ENCODE measurements around the gene COL6A5. TPM values are rescaled to one million over a fixed set of nuclear protein-coding genes. Genes with fewer than 3 reads are reported as not detected.

Gene COL6A5
- polyA plus RNA-seq, 1 of the 3 experiments (the other 2 are of a cell fraction), result not detected

DNA sequence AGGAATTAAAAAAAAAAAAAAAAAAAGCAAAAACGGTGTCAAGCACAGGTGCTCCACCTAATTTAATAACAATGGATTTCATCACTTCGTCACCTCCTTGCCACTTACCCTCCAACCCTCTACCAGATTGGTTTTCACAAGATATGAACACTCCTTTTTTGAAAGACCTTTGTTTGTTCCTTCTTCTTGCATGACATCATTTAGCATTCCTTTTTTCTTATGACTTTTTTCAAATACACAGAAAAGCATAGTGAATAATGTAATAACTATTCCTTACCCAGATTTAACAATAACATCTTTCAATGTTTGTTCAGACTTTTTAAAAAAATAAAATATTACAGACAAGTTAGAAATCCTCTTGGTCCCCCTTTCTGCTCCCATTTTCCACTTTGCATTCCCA is 187.8 kb downstream of the COL6A5 start:
- no peak overlapping the region for H2AFZ ChIP-seq (ENCODE audit: low read depth)
- ChIA-PET CTCF (no interaction called here), POLR2A (no interaction called here)
- H3F3A ChIP-seq (replicated peaks; ENCODE audit: insufficient read depth), result no peaks in the 10 kb centered on the region
- H3K4me1 ChIP-seq (ENCODE audit: control insufficient read depth in 1 of 2, insufficient read depth in 2 of 2, low read depth in 1 of 2, low read length in 1 of 2), result no peaks in the 10 kb centered on the region; a peak in 1 of 4 replicates
- no peak for DNase-seq
- H3K9me2 ChIP-seq, result no peaks in the 10 kb centered on the region
- 2% methylated on average over 2 of the region's 2 CpGs for WGBS (ENCODE audit: low lambda C conversion rate)
- H3K36me3 ChIP-seq (replicated peaks in 1 of 2; ENCODE audit: control insufficient read depth in 1 of 2, insufficient read depth in 2 of 2, low read length in 1 of 2), result no peaks in the 10 kb centered on the region
- no peak overlapping the region for H3K4me3 ChIP-seq (ENCODE audit: low read depth in 2 of 2, low read length in 1 of 2)
- no peak overlapping the region for H3K27ac ChIP-seq (ENCODE audit: low read depth in 2 of 2, low read length in 1 of 2)
- TF ChIP-seq NRF1 (IDR thresholded peaks at IDR 0.05; ENCODE audit: low read depth, low read length), result no peak
- no peak for TF ChIP-seq EP300 (IDR thresholded peaks at IDR 0.05; ENCODE audit: borderline replicate concordance in 1 of 2, low read depth in 1 of 2, low read length in 1 of 2)
- no peak for TF ChIP-seq GATA2 (CRISPR knock-in tag; IDR thresholded peaks at IDR 0.05)
- TF ChIP-seq TCF12 (IDR thresholded peaks at IDR 0.05), result no peak
- no peak for TF ChIP-seq RCOR1 (IDR thresholded peaks at IDR 0.05; ENCODE audit: low read length)
- no peak for TF ChIP-seq TEAD4 (IDR thresholded peaks at IDR 0.05; ENCODE audit: borderline replicate concordance, insufficient read depth)
- TF ChIP-seq RXRA (IDR thresholded peaks at IDR 0.05; ENCODE audit: borderline replicate concordance, low read depth), result no peak
- no peak for TF ChIP-seq RAD21 (IDR thresholded peaks at IDR 0.05; ENCODE audit: low read length)
- TF ChIP-seq ELF1 (IDR thresholded peaks at IDR 0.05), result no peak
- no peak for TF ChIP-seq CTCF (IDR thresholded peaks at IDR 0.05)
- TF ChIP-seq MAX (IDR thresholded peaks at IDR 0.05; ENCODE audit: low read depth), result no peak
- TF ChIP-seq FOXJ3 (CRISPR knock-in tag; IDR thresholded peaks at IDR 0.05), result no peak
- no peak for TF ChIP-seq TAF1 (IDR thresholded peaks at IDR 0.05; ENCODE audit: borderline replicate concordance, low read depth, low read length)
- no peak for TF ChIP-seq PBX3 (IDR thresholded peaks at IDR 0.05)
- TF ChIP-seq, protein P1, sequence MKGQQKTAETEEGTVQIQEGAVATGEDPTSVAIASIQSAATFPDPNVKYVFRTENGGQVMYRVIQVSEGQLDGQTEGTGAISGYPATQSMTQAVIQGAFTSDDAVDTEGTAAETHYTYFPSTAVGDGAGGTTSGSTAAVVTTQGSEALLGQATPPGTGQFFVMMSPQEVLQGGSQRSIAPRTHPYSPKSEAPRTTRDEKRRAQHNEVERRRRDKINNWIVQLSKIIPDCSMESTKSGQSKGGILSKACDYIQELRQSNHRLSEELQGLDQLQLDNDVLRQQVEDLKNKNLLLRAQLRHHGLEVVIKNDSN (IDR thresholded peaks at IDR 0.05; ENCODE audit: borderline replicate concordance, low read depth), result no peak
- no peak for TF ChIP-seq JUND (IDR thresholded peaks at IDR 0.05)
- TF ChIP-seq SIN3A (IDR thresholded peaks at IDR 0.05; ENCODE audit: borderline replicate concordance, low read depth, low read length), result no peak
- TF ChIP-seq MXI1 (IDR thresholded peaks at IDR 0.05; ENCODE audit: low read depth, low read length), result no peak
- no peak overlapping the region for H3K9ac ChIP-seq
- H3K79me2 ChIP-seq (ENCODE audit: insufficient read depth), result no peaks in the 10 kb centered on the region
- no peaks in the 10 kb centered on the region for H3K9me3 ChIP-seq
- no peaks in the 10 kb centered on the region for H3K27me3 ChIP-seq (ENCODE audit: insufficient read depth)
- H3K4me2 ChIP-seq, result no peak overlapping the region
- no peaks in the 10 kb centered on the region for H4K20me1 ChIP-seq (ENCODE audit: insufficient read depth)

Other genes with a start within 250 kb of the COL6A5 start
- not detected in 2 replicates for gene COL6A6, start 171.5 kb downstream of the COL6A5 start, polyA plus RNA-seq (2012; rRNA removed)

Data from SK-N-SH (cell line).